HG03280 (cell line): ENCODE data around the gene RELL1.

Experiments used
- ATAC-seq: cut with Tn5 transposase; IDR thresholded peaks from one replicate; pipeline ENCODE4 v1.9.1; 2021; ENCODE audit warnings: mild to moderate bottlenecking, moderate library complexity; ENCODE audit not compliant: unreplicated experiment

Gene RELL1

DNA sequence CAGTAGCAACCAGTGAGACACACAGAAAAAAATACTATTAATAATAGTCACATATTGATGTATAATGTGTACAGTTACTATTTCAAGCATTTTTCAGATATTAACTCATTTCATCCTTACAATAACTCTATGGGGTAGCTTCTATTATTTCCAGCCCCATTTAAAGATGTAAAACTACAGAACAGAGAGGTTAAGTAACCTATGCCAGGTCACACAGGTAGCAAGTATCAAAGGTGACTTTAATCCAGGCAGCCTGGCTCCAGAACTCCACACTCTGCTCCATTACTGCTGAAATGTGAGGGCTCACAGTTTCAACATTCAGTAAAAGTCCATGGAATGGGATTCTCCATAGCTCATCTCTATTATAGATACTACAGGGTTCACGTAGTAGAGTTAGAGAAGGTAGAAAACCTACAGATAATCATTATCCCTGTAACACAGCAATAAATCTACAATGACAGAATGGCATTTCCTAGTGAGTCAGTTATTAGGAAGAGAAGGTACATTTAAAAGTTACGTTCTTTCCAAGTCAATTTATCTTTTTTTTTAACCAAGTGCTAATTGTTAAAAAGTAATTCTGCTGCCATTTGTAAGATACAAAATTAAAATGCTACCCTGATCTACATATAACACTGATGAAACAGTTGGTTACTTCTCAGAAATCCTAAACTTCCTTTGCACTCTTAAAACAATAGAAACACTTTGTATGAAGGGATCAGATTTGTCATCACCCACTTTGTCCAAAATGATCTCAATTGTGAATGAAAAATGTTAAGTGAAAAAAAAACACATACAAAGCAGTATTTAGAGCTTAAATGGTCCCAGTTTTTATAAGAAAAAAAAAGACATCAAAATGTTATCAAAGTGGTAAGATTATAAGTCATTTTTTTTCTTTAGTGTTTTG is 18.7 kb downstream of the RELL1 start:
- ATAC-seq = no peak

DNA sequence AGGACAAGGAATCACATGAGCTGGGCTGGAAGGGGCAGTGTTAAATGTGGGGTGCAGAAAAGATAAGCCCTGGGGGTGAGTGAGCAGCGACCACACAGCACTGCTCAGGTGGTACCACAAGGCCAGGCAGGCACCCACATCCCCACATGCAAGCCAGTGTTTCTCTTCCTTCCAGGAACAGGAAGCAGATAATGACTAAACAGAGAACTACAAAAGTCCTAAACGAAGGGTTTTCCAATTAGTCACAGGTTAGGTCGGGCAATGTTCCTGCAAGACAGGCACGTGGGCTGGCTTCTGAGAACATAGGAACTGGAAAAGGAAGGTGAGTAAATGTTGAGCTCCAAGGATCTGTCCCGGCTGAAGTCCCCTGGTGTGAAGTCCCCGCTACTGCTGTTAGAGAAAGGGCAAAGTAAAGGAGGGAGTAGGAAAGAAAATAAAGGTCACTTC is 19.5 kb downstream of the RELL1 start:
- no peak for ATAC-seq

DNA sequence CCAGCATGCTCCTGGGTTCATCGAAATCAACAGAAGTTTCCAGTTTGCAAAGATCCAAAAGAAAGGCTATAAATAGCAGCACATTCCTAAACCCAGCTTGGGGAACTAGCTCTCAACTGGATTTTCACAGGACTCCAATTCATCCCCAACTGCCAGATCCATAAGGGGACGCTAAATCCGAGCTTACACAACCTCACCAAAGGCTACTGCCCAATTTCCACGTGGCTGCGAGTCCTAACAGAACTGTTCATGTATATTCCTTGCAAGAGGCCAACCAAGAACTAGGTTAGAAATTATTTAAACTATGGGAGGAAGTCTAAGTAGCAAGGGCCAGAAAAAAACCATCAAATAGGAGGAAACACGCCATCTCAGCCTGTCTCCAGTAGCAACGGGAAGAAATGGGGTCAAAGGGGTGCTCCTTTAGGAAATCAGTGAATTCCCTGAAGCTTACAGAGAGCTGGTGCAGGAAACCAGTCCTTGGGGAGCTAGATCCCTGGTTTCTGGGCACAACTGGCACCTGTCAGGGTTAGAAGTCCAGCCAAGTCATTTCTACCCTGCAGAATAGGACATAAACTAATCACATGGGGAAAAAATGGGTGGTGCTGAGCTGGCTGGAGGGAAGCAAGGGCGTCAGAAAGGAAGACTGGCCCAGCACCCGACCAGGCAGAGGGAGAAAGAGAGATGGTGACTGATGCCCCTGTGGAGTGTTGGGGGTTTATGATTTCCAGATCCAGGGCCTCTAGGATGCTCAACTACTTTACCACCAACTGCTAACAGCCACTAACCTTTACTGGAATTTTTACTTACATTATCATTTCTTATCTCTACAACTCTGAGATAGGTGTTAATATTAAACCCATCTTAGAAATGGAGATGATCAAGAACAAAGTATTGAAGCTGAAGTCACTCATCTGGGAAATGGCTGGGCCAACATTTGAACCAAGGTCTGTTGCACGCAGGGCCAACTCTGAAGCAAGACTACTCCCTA is 20.5 kb downstream of the RELL1 start:
- no peak for ATAC-seq

DNA sequence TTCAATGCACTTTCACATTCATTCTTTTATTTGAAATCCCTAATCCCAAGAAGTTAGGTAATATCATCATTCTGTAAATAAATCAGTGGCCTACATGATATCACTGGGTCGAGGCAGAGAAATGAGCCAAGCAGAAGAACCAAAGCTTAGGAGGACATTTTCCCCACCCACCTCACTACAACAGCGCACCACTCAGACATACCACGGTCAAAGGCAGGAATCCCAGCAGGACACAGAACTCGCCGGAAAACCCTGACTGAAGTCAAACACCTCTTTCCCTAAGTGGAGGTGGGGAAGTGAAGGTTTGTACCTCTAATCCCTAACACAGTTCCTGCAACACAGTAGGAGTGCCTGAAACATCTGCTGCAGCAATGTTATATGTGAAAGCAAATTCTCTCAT is 21.5 kb downstream of the RELL1 start:
- no peak for ATAC-seq

DNA sequence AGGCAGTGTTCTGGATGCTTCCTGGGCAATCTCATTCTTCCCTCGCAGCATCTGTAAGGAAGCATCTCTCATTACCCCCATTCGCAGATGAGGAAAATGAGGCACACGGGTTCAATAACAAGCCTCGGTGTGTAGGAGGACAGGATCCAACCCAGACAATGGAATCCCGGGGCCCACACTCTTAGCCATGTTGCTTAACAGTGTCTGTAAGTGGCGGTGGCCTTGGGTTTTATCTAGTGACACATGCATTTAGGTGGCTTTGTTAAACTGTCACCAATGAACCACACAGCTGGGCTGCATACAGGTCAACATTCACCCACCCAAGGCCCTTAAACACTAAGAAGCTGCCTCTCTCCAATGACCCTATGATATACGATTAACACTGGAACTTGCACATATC is 22.6 kb downstream of the RELL1 start:
- ATAC-seq = no peak

DNA sequence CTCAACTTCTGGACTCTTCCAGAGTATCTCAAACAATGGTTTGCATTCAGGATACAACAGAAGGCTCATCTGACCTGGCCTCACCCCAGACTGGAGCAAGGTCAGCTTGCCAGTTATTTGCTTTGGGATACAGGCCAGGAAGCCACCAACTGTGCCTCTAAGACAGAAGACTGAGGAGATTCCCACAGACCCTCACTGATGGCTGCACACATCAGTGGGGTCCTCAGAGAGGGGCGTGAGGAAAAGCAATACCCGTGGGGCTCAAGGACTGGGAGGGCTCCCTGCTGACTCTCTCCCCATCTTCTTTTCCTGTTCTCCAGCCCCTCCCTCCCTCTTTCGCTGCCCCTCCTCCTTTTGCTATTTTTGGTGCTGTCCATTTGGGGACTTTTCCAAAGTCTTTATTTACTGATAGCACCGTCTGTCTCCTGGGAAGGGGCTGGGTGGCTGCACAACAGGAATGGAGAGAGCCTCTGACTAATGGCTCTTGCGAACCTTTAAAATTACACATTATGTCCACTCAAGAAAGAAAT is 23.2 kb downstream of the RELL1 start:
- no peak for ATAC-seq

DNA sequence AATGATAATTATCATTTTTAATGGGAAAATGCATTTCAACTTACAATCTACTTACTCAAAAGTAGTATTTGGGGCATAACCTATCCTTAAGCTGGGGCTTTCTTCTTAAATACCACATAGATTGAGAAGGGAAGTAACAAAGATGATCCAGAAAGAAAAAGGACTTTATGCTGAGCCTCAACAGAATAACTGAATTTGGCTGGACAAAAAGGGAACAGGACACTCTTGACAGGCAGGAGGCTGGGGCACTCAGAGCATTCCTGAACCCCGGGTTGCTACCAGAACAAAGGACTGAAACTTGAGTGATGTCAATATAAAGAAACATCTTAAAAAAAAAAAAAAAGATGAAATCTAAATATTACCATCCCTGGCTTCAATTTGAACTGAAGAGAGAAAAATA is 23.9 kb downstream of the RELL1 start:
- no peak for ATAC-seq

DNA sequence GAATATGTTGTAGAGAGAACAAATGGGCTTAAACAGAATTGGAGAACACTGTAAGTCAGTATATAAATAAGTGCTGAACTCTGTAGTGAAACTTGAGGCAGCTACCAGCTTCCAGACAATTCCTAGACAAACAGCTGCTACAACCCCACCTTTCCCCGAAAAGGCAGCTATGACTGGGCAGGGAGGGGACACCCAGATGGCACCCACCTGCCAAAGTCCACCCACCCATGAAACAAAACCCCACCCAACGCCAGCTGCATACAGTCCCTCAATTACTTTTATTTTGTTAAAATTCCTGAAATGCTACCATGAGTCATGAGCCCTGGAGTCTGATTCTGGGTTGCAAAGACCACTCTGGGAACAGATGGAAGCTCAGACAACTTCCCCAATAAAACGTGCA is 24.4 kb downstream of the RELL1 start:
- ATAC-seq = no peak

DNA sequence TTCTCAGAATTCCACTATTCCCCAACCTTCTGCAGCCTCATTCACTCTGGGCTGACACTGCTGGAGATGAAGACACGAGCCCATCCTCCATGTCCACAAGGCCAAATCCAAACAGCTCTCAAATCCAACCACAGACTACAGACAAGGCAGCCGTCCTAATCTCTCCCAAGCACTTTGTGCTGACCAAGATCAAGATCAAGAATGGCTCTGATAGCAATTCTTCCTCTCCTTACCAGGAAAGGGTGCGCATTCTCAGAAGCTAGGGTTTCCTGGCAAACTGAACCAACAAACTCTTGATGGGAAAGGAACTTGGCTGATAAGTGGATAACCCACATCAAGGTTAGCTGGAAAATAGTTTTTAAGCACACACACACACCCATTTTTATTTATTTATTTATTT is 26.5 kb downstream of the RELL1 start:
- no peak for ATAC-seq

DNA sequence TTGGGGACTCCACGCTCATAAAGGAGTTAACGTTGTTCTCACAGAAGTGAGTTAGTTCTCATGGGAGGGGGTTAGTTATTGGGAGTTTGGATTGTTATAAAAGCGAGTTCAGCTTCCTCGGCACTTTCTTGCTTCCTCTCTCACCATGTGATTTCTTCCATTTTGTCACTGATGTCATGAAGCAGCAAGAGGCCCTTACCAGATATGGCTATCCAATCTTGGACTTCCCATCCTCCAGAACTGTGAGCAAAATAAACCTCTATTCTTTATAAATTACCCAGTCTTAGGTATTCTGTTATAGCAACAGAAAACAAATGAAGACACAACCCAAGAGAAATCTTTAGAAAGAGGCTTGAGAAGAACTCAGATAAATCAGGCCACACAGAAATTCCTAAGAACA is 29.5 kb downstream of the RELL1 start:
- ATAC-seq = no peak

DNA sequence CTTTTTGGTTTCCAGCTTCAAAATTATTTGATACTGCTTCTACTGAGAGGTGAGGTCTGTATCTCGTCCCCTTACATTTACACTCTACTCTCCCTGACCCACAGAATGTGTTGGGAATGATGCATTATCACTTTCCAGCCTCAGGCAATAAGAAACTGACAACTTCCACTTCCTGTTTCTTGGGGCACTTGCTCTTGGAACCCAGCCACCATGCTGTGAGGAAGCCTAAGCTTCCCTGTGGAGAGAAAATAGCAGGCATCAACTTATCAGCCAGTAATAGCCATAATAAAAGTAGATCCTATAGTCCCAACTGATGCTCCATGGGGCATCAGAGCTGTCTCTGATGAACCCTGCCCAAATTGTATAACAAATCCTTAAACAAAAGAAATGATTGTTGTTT is 32.6 kb downstream of the RELL1 start:
- peak; percentile 23 for ATAC-seq

DNA sequence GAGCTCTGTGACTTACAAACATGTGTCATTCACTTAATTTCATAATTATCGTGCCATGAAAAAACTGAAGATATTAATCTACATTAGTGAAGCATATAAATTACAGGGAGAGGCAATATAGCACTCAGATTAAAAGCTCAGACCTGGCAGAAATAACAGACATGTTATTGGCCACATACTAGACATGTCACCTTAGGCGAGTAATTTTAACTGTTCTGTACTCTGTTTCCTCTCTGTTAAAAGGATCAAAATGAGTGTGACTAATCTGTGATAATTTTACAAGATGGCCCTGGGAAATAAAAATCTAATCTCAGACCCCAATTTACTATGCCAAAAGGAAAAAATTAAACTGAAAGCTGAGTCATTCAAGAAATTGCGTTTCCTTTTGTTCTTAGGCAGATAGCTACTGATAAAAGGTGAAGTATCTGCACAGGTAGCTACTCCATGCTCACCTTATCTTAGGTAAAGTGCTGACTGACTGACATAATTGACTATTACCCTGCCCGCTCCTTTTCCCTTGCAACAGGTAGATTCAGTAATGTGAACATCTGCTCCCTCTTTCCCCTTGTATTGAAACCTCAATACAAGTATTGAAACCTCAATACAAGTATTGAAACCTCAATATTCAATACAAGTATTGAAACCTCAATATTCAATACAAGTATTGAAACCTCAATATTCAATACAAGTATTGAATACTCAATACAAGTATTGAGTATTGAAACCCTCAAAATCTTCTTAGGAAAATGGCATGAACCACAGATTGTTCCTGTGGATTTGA is 33.2 kb downstream of the RELL1 start:
- peak; percentile 89 for ATAC-seq

DNA sequence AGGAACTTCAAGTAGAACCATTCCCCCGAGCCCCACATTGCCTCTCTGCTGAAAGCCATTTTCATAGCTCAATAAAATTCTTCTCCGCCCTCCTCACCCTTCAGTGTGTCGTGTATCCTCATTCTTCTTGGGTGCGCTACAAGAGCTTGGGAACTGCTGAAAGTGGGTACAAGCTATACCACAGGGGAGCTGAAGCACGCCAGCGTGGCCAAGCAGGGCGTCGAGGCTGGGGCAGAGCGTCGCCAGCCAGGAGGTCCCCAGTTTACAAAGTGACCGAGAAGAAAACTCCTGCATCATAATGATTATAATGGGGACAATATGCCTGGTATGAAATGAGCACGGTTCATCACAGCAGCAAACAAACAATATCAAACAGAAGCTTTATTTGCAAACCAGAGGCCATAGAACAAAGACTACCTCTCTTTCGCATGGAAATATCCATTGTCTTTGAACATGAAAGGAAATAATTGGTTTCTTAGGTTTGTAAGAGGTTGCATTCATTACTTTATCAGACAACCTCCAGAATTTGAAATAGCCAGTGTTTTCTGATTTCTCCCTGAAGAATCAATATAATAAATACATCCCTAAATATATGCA is 34.3 kb downstream of the RELL1 start:
- ATAC-seq = no peak

DNA sequence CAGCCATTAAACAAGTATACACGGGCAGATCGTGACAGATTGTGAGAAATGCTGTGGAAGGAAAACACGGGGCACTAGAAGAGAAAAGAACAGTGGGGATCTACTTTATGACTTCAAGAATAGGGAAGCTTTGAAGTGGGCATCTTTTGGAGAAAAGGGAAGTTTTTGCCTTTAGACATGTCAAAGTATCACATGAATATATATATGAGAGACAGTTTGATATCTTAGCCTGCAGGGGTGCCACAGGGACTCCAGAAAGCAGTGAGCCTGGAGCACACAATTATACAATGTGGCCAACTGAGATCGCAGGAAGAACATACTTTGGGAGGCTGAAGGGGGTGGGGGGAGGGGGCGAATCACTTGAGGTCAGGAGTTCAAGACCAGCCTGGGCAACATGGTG is 35.7 kb downstream of the RELL1 start:
- no peak for ATAC-seq

DNA sequence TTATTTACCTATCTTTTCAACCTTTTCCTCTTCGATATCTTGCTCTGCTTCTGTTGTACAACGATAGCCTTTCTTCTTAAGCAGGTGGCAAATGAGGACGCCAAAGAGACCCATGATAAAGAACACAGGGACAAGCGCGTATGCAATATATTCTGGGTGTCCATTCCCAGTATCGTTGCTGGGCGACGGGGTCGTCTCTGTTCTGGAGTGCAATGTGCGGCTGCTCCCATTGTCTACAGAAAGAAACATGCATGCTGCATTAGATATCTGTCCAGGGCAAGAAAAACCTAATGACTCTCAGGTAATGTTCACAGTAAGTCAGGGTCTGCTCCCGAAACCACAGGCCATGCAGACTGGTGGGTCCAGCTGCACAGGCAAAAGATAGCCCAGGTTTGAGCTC is 36.9 kb downstream of the RELL1 start:
- ATAC-seq = no peak

DNA sequence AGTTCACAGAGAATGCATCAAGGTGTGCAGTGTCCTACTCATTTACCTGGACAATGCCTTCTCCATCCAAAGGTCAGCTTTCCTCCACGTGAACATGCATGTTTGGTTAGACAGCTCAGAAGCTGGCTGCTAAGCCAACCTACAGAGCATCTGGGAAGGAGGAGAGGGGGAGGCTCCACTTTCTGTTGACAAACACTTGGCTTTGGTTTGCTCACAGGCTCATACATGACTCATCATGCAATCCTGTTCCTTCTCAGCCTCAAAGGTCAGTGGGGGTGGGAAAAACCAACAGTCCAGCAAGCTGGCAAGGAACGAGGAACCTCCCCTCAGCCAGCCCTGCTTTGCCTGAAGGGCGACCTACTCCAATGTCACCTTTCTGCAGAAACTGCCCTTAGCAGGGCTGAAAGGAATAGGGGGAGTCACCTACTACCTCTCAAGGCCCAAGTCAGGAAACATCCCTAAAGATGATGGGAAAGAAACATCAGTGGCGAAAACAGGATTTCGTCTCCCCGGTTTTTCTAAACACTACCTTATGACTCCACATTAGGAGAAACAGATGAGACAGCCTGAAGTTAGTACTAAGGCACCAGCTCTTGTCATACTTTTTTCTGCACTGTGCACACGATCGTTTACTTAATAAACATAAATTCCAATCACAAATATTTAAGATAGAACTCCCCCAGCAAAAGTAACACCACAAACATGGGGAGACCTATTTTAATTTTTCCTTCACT is 37.9 kb downstream of the RELL1 start:
- ATAC-seq = no peak

DNA sequence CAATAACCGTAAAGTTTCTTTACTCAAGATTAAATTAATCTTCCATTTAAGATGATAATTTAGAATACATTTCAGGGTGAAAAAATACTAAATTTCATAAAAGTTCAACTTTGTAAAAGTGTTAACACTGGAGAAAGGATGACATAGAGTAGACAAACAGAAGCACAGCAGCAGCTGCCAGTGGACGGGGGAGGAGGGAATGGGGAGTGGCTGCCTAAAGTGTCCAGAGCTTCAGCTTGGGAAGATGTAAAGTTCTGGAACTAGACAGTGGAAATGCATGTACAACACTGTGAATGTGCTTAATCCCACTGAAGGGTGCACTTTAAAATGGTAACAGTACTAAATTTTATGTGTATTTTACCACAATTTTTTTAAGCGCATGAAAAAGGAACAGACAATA is 39.9 kb downstream of the RELL1 start:
- ATAC-seq = no peak

DNA sequence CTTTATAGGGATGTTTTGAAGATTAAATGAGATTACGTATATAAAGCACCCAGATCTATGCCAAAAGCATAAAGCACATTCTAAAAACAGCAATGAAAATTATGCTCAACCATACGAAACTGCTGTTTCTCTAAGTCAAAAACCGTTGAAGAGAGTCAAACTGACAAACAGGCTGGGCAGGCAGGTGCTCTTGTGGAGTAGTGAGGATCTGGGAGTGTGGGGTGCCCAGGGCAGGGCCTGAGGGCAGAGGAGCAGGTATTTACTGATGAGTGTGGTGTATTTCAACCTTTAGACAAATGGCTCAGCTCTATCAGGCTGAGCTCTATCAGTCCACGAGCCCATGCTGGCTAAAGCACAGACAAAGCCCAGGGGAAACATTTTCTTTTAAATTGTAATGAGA is 40.4 kb downstream of the RELL1 start:
- no peak for ATAC-seq

DNA sequence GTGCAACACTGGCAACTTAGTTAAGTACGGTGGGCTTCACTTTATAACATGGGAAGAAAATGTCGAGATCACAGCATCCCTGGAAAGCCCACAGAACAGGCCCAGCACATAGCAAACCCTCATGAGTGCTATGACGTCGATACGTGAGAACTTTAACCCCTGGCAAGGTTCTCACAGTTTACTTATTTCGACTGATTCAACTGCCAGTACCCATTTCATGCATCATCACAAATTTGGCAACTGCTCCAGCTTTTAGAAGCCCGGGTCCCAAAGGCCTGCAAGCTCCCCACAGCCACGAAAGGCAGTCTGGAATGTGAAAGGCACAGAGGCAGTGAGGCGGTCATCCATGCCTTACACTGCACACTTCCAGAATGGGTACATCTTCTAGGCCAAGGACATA is 41.2 kb downstream of the RELL1 start:
- no peak for ATAC-seq
